Lower leg skin (tissue), 4 donors: Measurements from ENCODE around the gene GPR4. TPM values are rescaled to one million over a fixed set of nuclear protein-coding genes. Genes with fewer than 3 reads are reported as not detected.
A peak's percentile ranks its signal among the peaks of the same experiment; 100 is the strongest.

ENCODE experiments used
- DNase-seq, 2 donors: peaks; one replicate each; pipeline ENCODE4 v3.0.0-alpha.2; 2019; ENCODE audit warnings: low spot score in 2 of 2
- H3K4me3 ChIP-seq: fragments of 200-600 bp; sonication (generic); 2 replicates; pipeline ENCODE4 v1.5.1; 2017; ENCODE audit warnings: mild to moderate bottlenecking, low read depth; ENCODE audit not compliant: poor library complexity, severe bottlenecking
- POLR2A ChIP-seq, 2 donors: fragments of 450-650 bp; IDR thresholded peaks; one replicate each; pipeline ENCODE4 v1.6.1; 2016 to 2017; ENCODE audit warnings: antibody characterized with exemption in 2 of 2, mild to moderate bottlenecking in 1 of 2, moderate library complexity in 1 of 2
- WGBS, 2 donors: methylation state at CpG; one replicate each; pipeline ENCODE4 v1.1.5; 2018; 5-methylcytosine and 5-hydroxymethylcytosine counted together
- intact Hi-C: fragments of 100-400 bp; cut with DNase I; formaldehyde crosslinking; loops from one replicate; pipeline ENCODE4 v1.15.0; 2023; ENCODE audit warnings: low total_unique reads
- total RNA-seq, 4 donors: library from RNA; depleted of rRNA; stranded (reverse); fragments of >200 nt; gene quantifications; one replicate each; pipeline ENCODE4 v1.1.0, GENCODE V29; 2016
- TF ChIP-seq, protein P1 (sequence below), 3 donors: fragments of 450-650 bp; IDR thresholded peaks; one replicate each; pipeline ENCODE4 v1.5.1; 2016; ENCODE audit warnings: antibody characterized with exemption in 3 of 3, mild to moderate bottlenecking in 3 of 3, moderate library complexity in 2 of 3

Gene GPR4
- 1 to 10 TPM in 1 of 4 donors, under 1 TPM in 3; 0.34 to 1.0 (median 0.70) TPM for total RNA-seq

DNA sequence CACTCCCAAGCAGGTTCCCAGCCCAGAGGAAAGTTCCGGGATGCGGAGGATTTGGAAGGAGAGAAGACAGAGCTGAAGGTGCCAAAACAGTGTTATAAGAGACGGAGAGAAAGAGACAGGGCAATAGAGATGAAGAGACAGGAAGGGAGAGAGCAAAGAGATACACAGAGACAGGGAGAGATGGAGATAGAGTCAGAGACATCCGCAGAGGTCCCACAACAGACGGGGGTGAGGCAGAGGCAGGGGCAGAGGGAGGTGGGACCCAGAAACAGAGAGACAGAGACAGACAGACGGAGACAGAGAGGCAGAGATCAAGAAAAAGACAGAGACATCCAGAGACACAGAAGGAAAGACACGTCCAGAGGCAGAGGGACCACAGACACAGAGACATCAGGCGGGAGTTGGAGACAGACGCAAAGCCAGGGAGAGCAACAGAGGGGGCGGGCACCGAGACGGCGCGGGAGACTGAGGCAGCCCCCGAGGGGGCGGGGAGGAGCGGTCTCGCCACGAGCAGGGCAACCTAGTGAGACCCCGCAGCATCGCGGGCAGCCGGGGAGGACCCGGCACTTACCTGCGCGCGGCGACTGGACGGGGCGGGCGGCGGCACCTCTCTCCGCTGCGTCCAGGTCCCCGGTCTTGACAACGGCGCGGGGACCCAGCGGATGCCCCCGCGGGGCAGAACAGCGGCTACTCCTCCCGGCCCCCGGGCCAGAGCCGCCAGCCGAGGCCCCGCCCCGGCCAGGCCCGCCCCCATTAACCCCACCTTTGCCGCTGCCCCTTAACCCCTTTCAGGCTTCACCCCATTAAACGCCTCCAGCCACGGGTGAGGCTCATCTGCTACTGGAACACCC is at the start of gene GPR4:
Gene GPR4 (minus strand): TSS at position 689 of the 851 bp plus-strand sequence. CDS start 10,346 bp downstream, outside the sequence.
- no peak for DNase-seq
- 2 to 4% methylated on average over 23 to 52 of the region's 52 CpGs for WGBS, 2 donors
- H3K4me3 ChIP-seq: peak within 1 kb of the TSS; percentile 0
- intact Hi-C loops: no loop called here
- TF ChIP-seq, protein P1, sequence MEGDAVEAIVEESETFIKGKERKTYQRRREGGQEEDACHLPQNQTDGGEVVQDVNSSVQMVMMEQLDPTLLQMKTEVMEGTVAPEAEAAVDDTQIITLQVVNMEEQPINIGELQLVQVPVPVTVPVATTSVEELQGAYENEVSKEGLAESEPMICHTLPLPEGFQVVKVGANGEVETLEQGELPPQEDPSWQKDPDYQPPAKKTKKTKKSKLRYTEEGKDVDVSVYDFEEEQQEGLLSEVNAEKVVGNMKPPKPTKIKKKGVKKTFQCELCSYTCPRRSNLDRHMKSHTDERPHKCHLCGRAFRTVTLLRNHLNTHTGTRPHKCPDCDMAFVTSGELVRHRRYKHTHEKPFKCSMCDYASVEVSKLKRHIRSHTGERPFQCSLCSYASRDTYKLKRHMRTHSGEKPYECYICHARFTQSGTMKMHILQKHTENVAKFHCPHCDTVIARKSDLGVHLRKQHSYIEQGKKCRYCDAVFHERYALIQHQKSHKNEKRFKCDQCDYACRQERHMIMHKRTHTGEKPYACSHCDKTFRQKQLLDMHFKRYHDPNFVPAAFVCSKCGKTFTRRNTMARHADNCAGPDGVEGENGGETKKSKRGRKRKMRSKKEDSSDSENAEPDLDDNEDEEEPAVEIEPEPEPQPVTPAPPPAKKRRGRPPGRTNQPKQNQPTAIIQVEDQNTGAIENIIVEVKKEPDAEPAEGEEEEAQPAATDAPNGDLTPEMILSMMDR (IDR thresholded peaks at IDR 0.05): no peak
- no peak for TF ChIP-seq POLR2A (IDR thresholded peaks at IDR 0.05)

DNA sequence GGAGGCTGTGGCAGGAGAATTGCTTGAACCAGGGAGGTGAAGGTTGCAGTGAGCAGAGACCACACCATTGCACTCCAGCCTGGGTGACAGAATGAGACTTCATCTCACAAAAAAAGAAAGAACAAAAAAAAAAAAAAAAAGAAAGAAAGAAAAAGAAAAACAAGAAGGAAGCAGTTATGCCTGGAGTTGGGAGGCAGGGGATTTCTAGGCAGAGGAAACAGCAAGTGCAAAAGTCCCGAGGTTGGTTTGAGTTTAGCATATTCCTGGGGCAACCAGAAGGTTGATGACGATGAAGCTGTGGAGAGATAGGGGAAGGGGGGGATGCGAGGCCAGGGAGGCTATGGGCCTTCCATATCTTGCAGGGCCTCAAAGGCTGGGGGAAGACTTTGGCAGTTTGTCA is 48.7 kb upstream of the GPR4 start:
- no peak for DNase-seq
- WGBS, 2 donors: 72 to 84% methylated on average over 3 of the region's 3 CpGs
- intact Hi-C loops: no loop called here
- TF ChIP-seq, protein P1 (IDR thresholded peaks at IDR 0.05): no peak
- TF ChIP-seq POLR2A (IDR thresholded peaks at IDR 0.05): no peak
- no peak overlapping the region for H3K4me3 ChIP-seq

DNA sequence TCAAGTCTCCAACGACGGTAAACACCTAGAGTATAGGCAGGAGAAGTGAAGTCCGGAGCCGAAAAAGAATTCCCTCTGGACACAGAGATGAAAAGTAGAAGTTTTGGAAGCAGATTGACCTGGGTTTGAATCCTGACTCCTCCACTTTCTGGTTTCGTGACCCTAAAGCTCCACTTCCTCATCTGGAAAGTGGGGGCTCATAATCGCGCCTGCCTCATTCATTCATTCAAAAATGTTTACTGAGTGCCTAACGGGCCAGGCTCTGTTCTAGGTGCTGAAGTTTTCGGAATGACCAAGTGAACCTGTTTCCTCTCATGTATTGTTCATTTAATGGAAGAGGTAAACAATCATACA is 44.3 kb upstream of the GPR4 start:
- intact Hi-C loops: loop anchor here (10.0 kb wide), 1 partner anchor 122 kb away; no protein-coding TSS in a partner anchor
- WGBS, 2 donors: 15 to 22% methylated on average over 9 of the region's 9 CpGs
- TF ChIP-seq, protein P1 (IDR thresholded peaks at IDR 0.05): no peak
- TF ChIP-seq POLR2A (IDR thresholded peaks at IDR 0.05): no peak

DNA sequence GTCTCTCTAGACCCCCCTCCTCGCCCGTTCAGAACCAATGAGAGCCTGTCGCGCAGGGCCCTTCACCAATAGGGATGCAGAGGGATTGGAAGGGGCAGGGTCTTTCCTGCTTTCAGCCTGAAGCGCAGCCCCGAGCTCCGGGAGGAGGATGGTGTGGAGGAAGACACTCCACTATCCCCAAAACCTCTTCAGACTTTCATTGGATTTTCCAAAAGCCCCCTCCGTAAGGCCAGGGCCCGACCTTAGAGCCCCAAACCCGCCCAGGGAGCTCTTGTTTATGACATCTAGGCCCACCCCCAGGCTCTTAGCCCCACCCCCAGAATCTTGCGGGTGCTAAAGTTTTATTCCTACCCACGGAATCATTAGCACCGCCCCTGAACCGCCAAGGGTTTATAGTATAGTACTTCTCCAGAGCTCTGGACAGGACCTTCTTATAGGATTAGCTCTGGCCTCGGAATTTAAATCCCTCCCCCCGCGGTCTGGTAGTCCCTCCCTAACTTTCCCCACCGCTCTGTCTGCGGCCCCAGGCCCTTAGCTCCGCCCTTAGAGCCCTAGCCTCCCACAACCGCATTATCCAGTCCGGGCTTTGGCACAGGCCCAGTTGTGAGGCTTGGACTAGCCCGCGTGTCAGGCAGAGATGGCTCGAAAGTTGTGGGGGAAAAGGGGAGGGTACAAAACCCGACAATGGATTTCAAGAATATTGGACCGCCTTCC is 43.8 kb upstream of the GPR4 start:
- intact Hi-C loops: loop anchor here (10.0 kb wide), 1 partner anchor 121 kb away; no protein-coding TSS in a partner anchor
- peak; percentile 53 to 93 for DNase-seq
- peak overlapping the region; percentile 1 for H3K4me3 ChIP-seq
- 1 to 2% methylated on average over 27 of the region's 27 CpGs for WGBS, 2 donors
- TF ChIP-seq, protein P1 (IDR thresholded peaks at IDR 0.05): no peak
- no peak for TF ChIP-seq POLR2A (IDR thresholded peaks at IDR 0.05)

More for the DNA sequence above, 44.3 kb upstream of the GPR4 start:
- H3K4me3 ChIP-seq: no peak overlapping the region
- no peak for DNase-seq

DNA sequence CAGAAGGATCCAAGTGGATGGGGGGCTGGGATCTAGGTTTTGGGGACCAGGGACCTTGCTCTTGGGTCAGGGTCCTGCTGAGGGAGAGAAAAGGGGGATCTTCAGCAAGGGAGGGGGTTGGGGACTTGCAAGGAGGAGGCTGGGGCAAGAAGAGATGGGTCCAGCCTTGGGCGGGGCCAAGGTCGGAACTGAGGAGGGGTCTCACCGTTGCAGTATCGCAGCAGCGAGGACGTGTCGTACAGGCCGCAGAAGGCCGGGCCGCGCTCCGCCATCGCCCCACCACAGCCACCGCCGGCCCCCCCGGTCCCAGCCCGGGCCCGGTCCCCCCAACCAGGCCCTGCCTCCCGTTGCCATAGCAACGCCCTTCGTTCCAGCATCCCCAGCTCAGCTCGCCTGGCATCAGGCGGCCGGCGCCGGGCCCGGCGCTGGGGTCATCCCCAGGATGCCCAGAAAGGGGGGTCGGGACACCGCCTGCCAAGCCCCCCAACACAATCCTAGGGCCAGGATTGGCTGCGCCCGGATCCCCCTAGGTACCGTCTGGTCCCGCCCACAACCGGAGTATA is 43.1 kb upstream of the GPR4 start:
- TF ChIP-seq, protein P1 (IDR thresholded peaks at IDR 0.05): no peak
- TF ChIP-seq POLR2A (IDR thresholded peaks at IDR 0.05): no peak
- intact Hi-C loops: loop anchor here (10.0 kb wide), 1 partner anchor 120 kb away; no protein-coding TSS in a partner anchor
- no peak overlapping the region for H3K4me3 ChIP-seq
- no peak for DNase-seq
- WGBS, 2 donors: 20 to 27% methylated on average over 18 to 34 of the region's 35 CpGs
